Left ventricle myocardium superior (tissue), 1 donor: ENCODE data around the gene MINPP1. TPM values are rescaled to one million over a fixed set of nuclear protein-coding genes. Genes with fewer than 3 reads are reported as not detected.

Experiments used
- ATAC-seq: fragments of 200-7000 bp; cut with Tn5 transposase; one replicate; pipeline ENCODE4 v1.9.1; 2020; ENCODE audit warnings: mild to moderate bottlenecking, moderate library complexity
- DNase-seq: peaks from one replicate; pipeline ENCODE4 v3.0.0-alpha.2; 2020
- intact Hi-C: fragments of 100-400 bp; cut with micrococcal nuclease; formaldehyde crosslinking; loops from one replicate; pipeline ENCODE4 v1.11.0; 2022
- microRNA-seq: library from miRNA; unstranded; fragments of <30 nt; microRNA quantifications from one replicate; pipeline ENCODE4 v1.2.0, GENCODE V29; 2020; ENCODE audit warnings: borderline number of aligned reads
- total RNA-seq: library from RNA; stranded (reverse); fragmentation: NEBNext Ultra II Directional; extraction: Animal tissue kit (Norgen Biotek cat#: 25700); gene quantifications from one replicate; pipeline ENCODE4 v1.2.1, GENCODE V29; 2021
- donor health status: DM: no; HTN: yes; CAD: no; lungs with severe emphysema.

The MINPP1 gene
- total RNA-seq, 1 donor from 2014 or later = 5.0 TPM

- no peak for ATAC-seq
Measured at GRCh38 chr10:87598700-87599099, 94.0 kb downstream of the MINPP1 start.

GRCh38 chr10:87600581-87600980, 95.9 kb downstream of the MINPP1 start:
- ATAC-seq (no peak), DNase-seq (no peak)
- intact Hi-C loops = no loop called here

More at GRCh38 chr10:87598700-87599099, 94.0 kb downstream of the MINPP1 start:
- no peak for DNase-seq
- intact Hi-C loops = no loop called here

Small RNAs within 50 kb of the gene (microRNA-seq; reads per million reads assigned to microRNA genes)
- not detected for gene MIR4678

Other genes starting within 250 kb of the MINPP1 start
- 5.6 TPM for gene NUTM2D, start 147.1 kb upstream of the MINPP1 start, total RNA-seq
- 11.8 TPM for gene PAPSS2, start 155.0 kb downstream of the MINPP1 start, total RNA-seq